ENCODE results near the gene TXNRD3. TPM values are rescaled to one million over a fixed set of nuclear protein-coding genes. Genes with fewer than 3 reads are reported as not detected.

TXNRD3 gene
- total RNA-seq, 2 experiments from 2014 or later = not detected

- Histone ChIP-seq H2AFZ (ENCODE audit: low read length) (no peak overlapping the region), H4K20me1 (ENCODE audit: insufficient read depth, low read length) (no peaks in the 10 kb centered on the region), H3K4me1 (ENCODE audit: insufficient read depth, low read length, poor library complexity, severe bottlenecking) (no peaks in the 10 kb centered on the region), H3K79me2 (ENCODE audit: insufficient read depth, low read depth, low read length) (no peaks in the 10 kb centered on the region), H3K4me2 (ENCODE audit: low read length) (no peak overlapping the region), H3K9me3 (ENCODE audit: low read length) (no peaks in the 10 kb centered on the region), H3K36me3 (ENCODE audit: insufficient read depth, low read length) (no peaks in the 10 kb centered on the region), H3K9me2 (ENCODE audit: insufficient read depth, low read length) (no peaks in the 10 kb centered on the region), H3K4me3 (ENCODE audit: low read depth, low read length, poor library complexity, severe bottlenecking) (no peak overlapping the region), H3K27ac (ENCODE audit: low read depth, low read length, poor library complexity, severe bottlenecking) (no peak overlapping the region)
- POLR2A ChIA-PET = no interaction called here
- CTCF ChIA-PET (ENCODE audit: unreplicated experiment) = no interaction called here
- intact Hi-C loops (cut with micrococcal nuclease; ENCODE audit: unreplicated experiment) = no loop called here
- no TSS peak for BruUV-seq (replicated peaks)
- DNase-seq (ENCODE audit: low spot score) = no peak
- TF ChIP-seq, protein P1, sequence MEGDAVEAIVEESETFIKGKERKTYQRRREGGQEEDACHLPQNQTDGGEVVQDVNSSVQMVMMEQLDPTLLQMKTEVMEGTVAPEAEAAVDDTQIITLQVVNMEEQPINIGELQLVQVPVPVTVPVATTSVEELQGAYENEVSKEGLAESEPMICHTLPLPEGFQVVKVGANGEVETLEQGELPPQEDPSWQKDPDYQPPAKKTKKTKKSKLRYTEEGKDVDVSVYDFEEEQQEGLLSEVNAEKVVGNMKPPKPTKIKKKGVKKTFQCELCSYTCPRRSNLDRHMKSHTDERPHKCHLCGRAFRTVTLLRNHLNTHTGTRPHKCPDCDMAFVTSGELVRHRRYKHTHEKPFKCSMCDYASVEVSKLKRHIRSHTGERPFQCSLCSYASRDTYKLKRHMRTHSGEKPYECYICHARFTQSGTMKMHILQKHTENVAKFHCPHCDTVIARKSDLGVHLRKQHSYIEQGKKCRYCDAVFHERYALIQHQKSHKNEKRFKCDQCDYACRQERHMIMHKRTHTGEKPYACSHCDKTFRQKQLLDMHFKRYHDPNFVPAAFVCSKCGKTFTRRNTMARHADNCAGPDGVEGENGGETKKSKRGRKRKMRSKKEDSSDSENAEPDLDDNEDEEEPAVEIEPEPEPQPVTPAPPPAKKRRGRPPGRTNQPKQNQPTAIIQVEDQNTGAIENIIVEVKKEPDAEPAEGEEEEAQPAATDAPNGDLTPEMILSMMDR (conservative IDR thresholded peaks at IDR 0.05; ENCODE audit: low read length) = no peak
- TF ChIP-seq EZH2phosphoT487 (IDR thresholded peaks at IDR 0.05; ENCODE audit: borderline replicate concordance, low read depth, low read length) = no peak
Measured at GRCh38 chr3:126571078-126571477, 83.8 kb downstream of the TXNRD3 start.

DNA sequence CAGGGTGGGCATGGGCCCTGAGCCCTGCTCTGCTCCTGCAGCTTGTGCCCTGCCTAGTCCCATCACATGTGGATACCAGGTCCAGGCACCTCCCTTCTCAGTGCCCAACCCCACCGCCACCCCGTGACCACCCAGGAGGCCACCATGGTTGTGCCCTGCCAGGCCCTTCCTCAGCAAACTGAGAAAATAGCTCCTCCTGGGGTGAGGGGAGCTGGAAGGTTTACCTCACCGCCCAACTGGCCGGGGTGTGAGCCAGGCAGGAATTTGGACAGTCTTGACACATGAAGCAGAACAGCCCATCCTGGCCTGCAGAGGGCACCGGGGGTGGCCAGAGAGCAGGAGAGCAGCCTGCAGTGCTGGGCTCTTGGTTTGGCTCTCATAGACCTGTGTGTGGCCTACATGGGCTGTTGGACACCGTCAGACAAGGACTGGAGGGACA, 84.8 kb downstream of the TXNRD3 start:
- no peaks in the 10 kb centered on the region for H3K9me3 ChIP-seq (ENCODE audit: low read length)
- 0 out of 2 replicates have a peak, but pooled peaks cover 3% of the 10 kb centered on the region for H3K9me2 ChIP-seq (ENCODE audit: insufficient read depth, low read length)
- no peak for TF ChIP-seq EZH2phosphoT487 (IDR thresholded peaks at IDR 0.05; ENCODE audit: borderline replicate concordance, low read depth, low read length)
- TF ChIP-seq, protein P1 (conservative IDR thresholded peaks at IDR 0.05; ENCODE audit: low read length) = no peak
- POLR2A ChIA-PET = no interaction called here
- H3K4me3 ChIP-seq (ENCODE audit: low read depth, low read length, poor library complexity, severe bottlenecking) = no peak overlapping the region
- no peak overlapping the region for H2AFZ ChIP-seq (ENCODE audit: low read length)
- intact Hi-C loops (cut with micrococcal nuclease; ENCODE audit: unreplicated experiment) = no loop called here
- no peak for DNase-seq (ENCODE audit: low spot score)
- no peaks in the 10 kb centered on the region for H3K36me3 ChIP-seq (ENCODE audit: insufficient read depth, low read length)
- no peaks in the 10 kb centered on the region for H4K20me1 ChIP-seq (ENCODE audit: insufficient read depth, low read length)
- no peak overlapping the region for H3K4me2 ChIP-seq (ENCODE audit: low read length)
- H3K4me1 ChIP-seq (ENCODE audit: insufficient read depth, low read length, poor library complexity, severe bottlenecking) = no peaks in the 10 kb centered on the region
- no peak overlapping the region for H3K27ac ChIP-seq (ENCODE audit: low read depth, low read length, poor library complexity, severe bottlenecking)
- no TSS peak for BruUV-seq (replicated peaks)
- CTCF ChIA-PET (ENCODE audit: unreplicated experiment) = no interaction called here
- H3K79me2 ChIP-seq (ENCODE audit: insufficient read depth, low read depth, low read length) = no peaks in the 10 kb centered on the region

- intact Hi-C loops (cut with micrococcal nuclease; ENCODE audit: unreplicated experiment) = no loop called here
- Histone ChIP-seq H3K79me2 (ENCODE audit: insufficient read depth, low read depth, low read length) (no peaks in the 10 kb centered on the region), H2AFZ (ENCODE audit: low read length) (no peak overlapping the region), H3K4me3 (ENCODE audit: low read depth, low read length, poor library complexity, severe bottlenecking) (no peak overlapping the region), H3K27ac (ENCODE audit: low read depth, low read length, poor library complexity, severe bottlenecking) (no peak overlapping the region), H3K9me2 (ENCODE audit: insufficient read depth, low read length) (0 out of 2 replicates have a peak, but pooled peaks cover 3% of the 10 kb centered on the region), H3K4me1 (ENCODE audit: insufficient read depth, low read length, poor library complexity, severe bottlenecking) (no peaks in the 10 kb centered on the region), H3K36me3 (ENCODE audit: insufficient read depth, low read length) (no peaks in the 10 kb centered on the region), H3K9me3 (ENCODE audit: low read length) (no peaks in the 10 kb centered on the region), H3K4me2 (ENCODE audit: low read length) (no peak overlapping the region), H4K20me1 (ENCODE audit: insufficient read depth, low read length) (no peaks in the 10 kb centered on the region)
- POLR2A ChIA-PET = no interaction called here
- CTCF ChIA-PET (ENCODE audit: unreplicated experiment) = no interaction called here
- no TSS peak for BruUV-seq (replicated peaks)
- TF ChIP-seq EZH2phosphoT487 (IDR thresholded peaks at IDR 0.05; ENCODE audit: borderline replicate concordance, low read depth, low read length) = no peak
- TF ChIP-seq, protein P1 (conservative IDR thresholded peaks at IDR 0.05; ENCODE audit: low read length) = no peak
- no peak for DNase-seq (ENCODE audit: low spot score)
Measured at GRCh38 chr3:126569390-126569975, 85.4 kb downstream of the TXNRD3 start.
